ENCODE data around the gene RASAL2. TPM values are rescaled to one million over a fixed set of nuclear protein-coding genes. Genes with fewer than 3 reads are reported as not detected.
A peak's percentile ranks its signal among the peaks of the same experiment; 100 is the strongest.

The RASAL2 gene
- total and polyA plus RNA-seq, 2 of the 4 experiments (the other 2 are of a cell fraction) = 13.1 to 20.6 TPM

- ATAC-seq (ENCODE audit: low read depth) (no peak), DNase-seq (no peak)
- Histone ChIP-seq H3K23ac (ENCODE audit: low read depth, low read length) (no peak overlapping the region), H4K20me1 (ENCODE audit: insufficient read depth, low read length) (no peaks in the 10 kb centered on the region), H2BK15ac (ENCODE audit: low read depth, low read length) (0 out of 3 replicates have a peak overlapping the region, but pooled peaks have one; percentile 60), H3K9ac (ENCODE audit: low read depth, low read length) (no peak overlapping the region), H3K4me1 (ENCODE audit: control insufficient read depth, insufficient read depth, low read length) (peaks cover 19% of the 10 kb centered on the region), H3K27me3 (ENCODE audit: control insufficient read depth, insufficient read depth, low read length) (no peaks in the 10 kb centered on the region), H3K9me3 (ENCODE audit: control insufficient read depth, insufficient read depth, low read length) (no peaks in the 10 kb centered on the region), H3K56ac (ENCODE audit: extremely low read depth, insufficient read depth, low read length) (no peak overlapping the region), H3K9me1 (ENCODE audit: insufficient read depth, low read length) (peaks cover 19% of the 10 kb centered on the region), H2AK9ac (replicated peaks; ENCODE audit: low read depth, low read length, poor library complexity) (peak overlapping the region; percentile 69), H2AFZ (replicated peaks; ENCODE audit: low read length, poor library complexity) (peak overlapping the region; percentile 79), H2BK5ac (ENCODE audit: low read depth, low read length, poor library complexity, severe bottlenecking) (peak overlapping the region; percentile 69), H3K4ac (ENCODE audit: low read depth, low read length) (peak overlapping the region; percentile 82), H3K4me3 (ENCODE audit: insufficient read depth, low read depth, low read length) (no peak overlapping the region), H3K27ac (ENCODE audit: insufficient read depth, low read length) (no peak overlapping the region), H4K91ac (ENCODE audit: insufficient read depth, low read depth, low read length) (peak overlapping the region; percentile 40; the same call in 1 of the 2 replicates), H2BK20ac (ENCODE audit: low read depth, low read length) (peak overlapping the region; percentile 68; the same call in 1 of the 2 replicates), H3K18ac (ENCODE audit: low read depth, low read length) (peak overlapping the region; percentile 24; the same call in 1 of the 2 replicates), H3K36me3 (ENCODE audit: control insufficient read depth, insufficient read depth, low read length) (no peaks in the 10 kb centered on the region), H3K4me2 (ENCODE audit: low read depth, low read length) (no peak overlapping the region), H3K79me1 (ENCODE audit: low read depth in 1 of 2, low read length in 2 of 2) (no peaks in the 10 kb centered on the region), H3K14ac (replicated peaks; ENCODE audit: low read depth, low read length) (peak overlapping the region; percentile 57; the same call in 1 of the 2 replicates), H4K5ac (ENCODE audit: low read depth, low read length) (peak overlapping the region; percentile 57; the same call in 1 of the 2 replicates), H4K8ac (ENCODE audit: low read depth in 2 of 2, low read length in 2 of 2) (peak overlapping the region in 1 of 2 experiments; percentile 48; a peak in 3 of 4 replicates), H2AK5ac (ENCODE audit: low read depth, low read length) (peak overlapping the region; percentile 32; the same call in 1 of the 2 replicates), H2BK120ac (ENCODE audit: low read depth, low read length) (peak overlapping the region; percentile 55)
- in situ Hi-C loops (cut with MboI; ENCODE audit: low sequenced_read_pairs) (no loop called here), dilution Hi-C loops (cut with HindIII; ENCODE audit: low sequenced_read_pairs, unreplicated experiment) (no loop called here), intact Hi-C loops (cut with micrococcal nuclease) (loop anchor here (5.0 kb wide), 1 partner anchor 35 kb away; the partner anchor contains the start of gene RASAL2)
- ChIA-PET POLR2A (ENCODE audit: unreplicated experiment) (no interaction called here), CTCF (interaction anchor here (1.0 kb wide), 1 partner anchor 10 kb away, joined by 3 read pairs; no protein-coding TSS in a partner anchor)
- BruUV-seq (replicated peaks) = no TSS peak
- no peak for TF ChIP-seq SMC3 (IDR thresholded peaks at IDR 0.05; ENCODE audit: low read depth, low read length)
- no peak for TF ChIP-seq RAD21 (IDR thresholded peaks at IDR 0.05; ENCODE audit: low read length)
- TF ChIP-seq MXI1 (IDR thresholded peaks at IDR 0.05; ENCODE audit: borderline replicate concordance, low read depth, low read length) = no peak
- TF ChIP-seq RCOR1 (IDR thresholded peaks at IDR 0.05; ENCODE audit: insufficient replicate concordance, low read length) = no peak
- no peak for TF ChIP-seq CEBPB (IDR thresholded peaks at IDR 0.05; ENCODE audit: low read depth, low read length)
- TF ChIP-seq MAFK (IDR thresholded peaks at IDR 0.05; ENCODE audit: low read depth, low read length) = no peak
- no peak for TF ChIP-seq MAZ (IDR thresholded peaks at IDR 0.05; ENCODE audit: borderline replicate concordance, low read depth, low read length)
- no peak for TF ChIP-seq RFX5 (IDR thresholded peaks at IDR 0.05; ENCODE audit: low read depth, low read length)
- TF ChIP-seq NFE2L2 (IDR thresholded peaks at IDR 0.05; ENCODE audit: low read depth, low read length) = no peak
- TF ChIP-seq POLR2A (IDR thresholded peaks at IDR 0.05; ENCODE audit: low read depth, low read length) = no peak
- no peak for TF ChIP-seq ELK1 (IDR thresholded peaks at IDR 0.05; ENCODE audit: borderline replicate concordance, low read depth, low read length)
- no peak for TF ChIP-seq FOS (IDR thresholded peaks at IDR 0.05; ENCODE audit: low read depth, low read length)
- no peak for TF ChIP-seq USF2 (IDR thresholded peaks at IDR 0.05; ENCODE audit: low read depth, low read length)
- TF ChIP-seq CHD1 (IDR thresholded peaks at IDR 0.05; ENCODE audit: low read depth, low read length) = no peak
- WGBS, 2 experiments (ENCODE audit: extremely low coverage in 2 of 2, insufficient read length in 1 of 2) = no CpG with 5 or more reads among the region's 11 CpGs
Observed at GRCh38 chr1:178057141-178057765, 36.7 kb upstream of the RASAL2 start.
